Articular chondrocyte of knee joint (primary cell): ENCODE data around the gene AQP5. TPM values are rescaled to one million over a fixed set of nuclear protein-coding genes. Genes with fewer than 3 reads are reported as not detected.

Source experiments
- total RNA-seq: library from RNA; depleted of rRNA; stranded (reverse); fragments of >200 nt; gene quantifications from 2 replicates; pipeline ENCODE4 v1.2.3, GENCODE V29; 2012

AQP5 gene
- 0.13 TPM in 1 of 2 replicates, not detected in the other for total RNA-seq

GRCh38 chr12:49961111-49961922, at the start of gene AQP5:
TSS of gene AQP5 (plus strand) at chr12:49961872. CDS start at chr12:49962018, 146 bp downstream.

GRCh38 chr12:49950273-49951251, 11.1 kb upstream of the AQP5 start, which contains the start of gene AQP2:
TSS of gene AQP2 (plus strand) at chr12:49950737. CDS start at chr12:49950831, 94 bp downstream.

GRCh38 chr12:49972641-49973360, 11.1 kb downstream of the AQP5 start, which contains the start of gene AQP6:
TSS of gene AQP6 (plus strand) at chr12:49972947. CDS start at chr12:49973174, 227 bp downstream.

Other genes starting within 250 kb of the AQP5 start
- 588 and 616 TPM in 2 replicates for gene TMBIM6, start 220.3 kb upstream of the AQP5 start, total RNA-seq
- gene NCKAP5L, start 133.5 kb upstream of the AQP5 start, total RNA-seq: 21.6 and 21.7 TPM in 2 replicates
- 5.0 and 5.1 TPM in 2 replicates for gene BCDIN3D, start 118.8 kb upstream of the AQP5 start, total RNA-seq
- gene FAIM2, start 58.0 kb upstream of the AQP5 start, total RNA-seq: 3.0 and 5.2 TPM in 2 replicates
- not detected in 2 replicates for gene AQP2, start 11.1 kb upstream of the AQP5 start, total RNA-seq
- not detected in 2 replicates for gene AQP6, start 11.1 kb downstream of the AQP5 start, total RNA-seq
- gene RACGAP1, start 63.6 kb downstream of the AQP5 start, total RNA-seq: 55.5 and 71.2 TPM in 2 replicates
- gene ASIC1, start 95.7 kb downstream of the AQP5 start, total RNA-seq: 3.6 and 3.7 TPM in 2 replicates
- gene SMARCD1, start 123.5 kb downstream of the AQP5 start, total RNA-seq: 47.7 and 48.5 TPM in 2 replicates
- 0.11 and 0.13 TPM in 2 replicates for gene GPD1, start 142.1 kb downstream of the AQP5 start, total RNA-seq
- gene COX14, start 150.4 kb downstream of the AQP5 start, total RNA-seq: 28.9 and 37.8 TPM in 2 replicates
- gene CERS5, start 205.5 kb downstream of the AQP5 start, total RNA-seq: 43.2 and 45.5 TPM in 2 replicates